Right atrium auricular region (tissue), 2 donors: ENCODE results near the gene ARHGEF10L. TPM values are rescaled to one million over a fixed set of nuclear protein-coding genes. Genes with fewer than 3 reads are reported as not detected.

Experiments
- DNase-seq: peaks from one replicate; pipeline ENCODE4 v3.0.0-alpha.2; 2019; ENCODE audit warnings: low spot score
- H3K27ac ChIP-seq, 2 donors: fragments of 200-600 bp; sonication (generic); 1 replicate in 1 of 2; 2 replicates in 1 of 2; pipeline ENCODE4 v1.5.1; 2016 to 2019
- H3K27me3 ChIP-seq, 2 donors: fragments of 200-600 bp; sonication (generic); one replicate each; pipeline versions ENCODE4 v1.5.1 to v1.6.0; 2017 to 2019
- H3K36me3 ChIP-seq: fragments of 200-600 bp; sonication (generic); one replicate; pipeline ENCODE4 v1.5.1; 2016
- H3K4me1 ChIP-seq, 2 donors: fragments of 200-600 bp; sonication (generic); one replicate each; pipeline versions ENCODE4 v1.5.1 to v1.6.0; 2017 to 2019
- H3K4me3 ChIP-seq, 2 donors: fragments of 200-600 bp; sonication (generic); 1 replicate in 1 of 2; 2 replicates in 1 of 2; pipeline ENCODE4 v1.5.1; 2017 to 2019; ENCODE audit warnings: mild to moderate bottlenecking in 1 of 2, moderate library complexity in 1 of 2
- H3K9me3 ChIP-seq, 2 donors: fragments of 200-600 bp; sonication (generic); one replicate each; pipeline ENCODE4 v1.5.1; 2019
- CTCF ChIP-seq, 2 donors: fragments of 200-600 bp; sonication (generic); IDR thresholded peaks; one replicate each; pipeline ENCODE4 v1.5.1; 2019; ENCODE audit warnings: antibody characterized with exemption in 2 of 2
- total RNA-seq, 2 donors: library from RNA; depleted of rRNA; stranded (reverse); fragments of >200 nt; gene quantifications; one replicate each; pipeline ENCODE4 v1.1.0, GENCODE V29; 2016

Gene ARHGEF10L
- total RNA-seq, 2 donors from 2014 or later = 49.3 to 52.2 TPM

- Histone ChIP-seq H3K4me1 (peaks cover 0 to 7% of the 10 kb centered on the region in 2 donors), H3K27ac (no peak overlapping the region), H3K4me3 (no peak overlapping the region), H3K36me3 (peaks cover 62% of the 10 kb centered on the region), H3K9me3 (no peaks in the 10 kb centered on the region), H3K27me3 (no peaks in the 10 kb centered on the region)
- DNase-seq = no peak
- no peak for TF ChIP-seq CTCF (IDR thresholded peaks at IDR 0.05)
These were observed 103.4 kb downstream of the ARHGEF10L start for GRCh38 chr1:17642943-17643342.

GRCh38 chr1:17643861-17644703, 104.6 kb downstream of the ARHGEF10L start:
- Histone ChIP-seq H3K27ac (no peak overlapping the region), H3K27me3 (no peaks in the 10 kb centered on the region), H3K4me3 (no peak overlapping the region), H3K4me1 (peaks cover 0 to 16% of the 10 kb centered on the region in 2 donors), H3K36me3 (peaks cover 62% of the 10 kb centered on the region), H3K9me3 (no peaks in the 10 kb centered on the region)
- no peak for TF ChIP-seq CTCF (IDR thresholded peaks at IDR 0.05)
- DNase-seq = no peak

- Histone ChIP-seq H3K27me3 (no peaks in the 10 kb centered on the region), H3K4me3 (no peak overlapping the region), H3K27ac (no peak overlapping the region), H3K36me3 (peaks cover 62% of the 10 kb centered on the region), H3K9me3 (no peaks in the 10 kb centered on the region), H3K4me1 (peaks cover 0 to 16% of the 10 kb centered on the region in 2 donors)
- no peak for DNase-seq
- TF ChIP-seq CTCF (IDR thresholded peaks at IDR 0.05) = no peak
These were observed 105.8 kb downstream of the ARHGEF10L start for GRCh38 chr1:17645068-17645911.

- Histone ChIP-seq H3K27ac (no peak overlapping the region), H3K4me1 (peaks cover 0 to 16% of the 10 kb centered on the region in 2 donors), H3K36me3 (peaks cover 64% of the 10 kb centered on the region), H3K27me3 (no peaks in the 10 kb centered on the region), H3K4me3 (no peak overlapping the region), H3K9me3 (no peaks in the 10 kb centered on the region)
- no peak for TF ChIP-seq CTCF (IDR thresholded peaks at IDR 0.05)
- no peak for DNase-seq
These were observed 107.2 kb downstream of the ARHGEF10L start for GRCh38 chr1:17646444-17647280.

- peaks cover 73% of the 10 kb centered on the region for H3K36me3 ChIP-seq
- H3K4me1 ChIP-seq = peaks cover 0 to 14% of the 10 kb centered on the region in 2 donors
- no peak for DNase-seq
- no peak overlapping the region for H3K27ac ChIP-seq
- no peak for TF ChIP-seq CTCF (IDR thresholded peaks at IDR 0.05)
- H3K9me3 ChIP-seq = no peaks in the 10 kb centered on the region
- no peak overlapping the region for H3K4me3 ChIP-seq
- no peaks in the 10 kb centered on the region for H3K27me3 ChIP-seq
These were observed 109.1 kb downstream of the ARHGEF10L start for GRCh38 chr1:17648457-17649145.
